Stomach (tissue), 4 donors: ENCODE measurements around the gene C1orf21.

Source experiments
- EP300 ChIP-seq: sonication (generic); formaldehyde crosslinking; IDR thresholded peaks from one replicate; pipeline ENCODE4 v1.6.1; 2017; ENCODE audit warnings: antibody characterized with exemption
- TF ChIP-seq, protein P1 (sequence below), 7 experiments: fragments of 450-650 bp in 4 of 7; fragments of 200-600 bp in 3 of 7; sonication (generic) in 3 of 7; IDR thresholded peaks; one replicate each; pipeline ENCODE4 v1.5.1; 2016 to 2019; ENCODE audit warnings: antibody characterized with exemption in 7 of 7, control low read depth in 2 of 7, mild to moderate bottlenecking in 1 of 7

DNA sequence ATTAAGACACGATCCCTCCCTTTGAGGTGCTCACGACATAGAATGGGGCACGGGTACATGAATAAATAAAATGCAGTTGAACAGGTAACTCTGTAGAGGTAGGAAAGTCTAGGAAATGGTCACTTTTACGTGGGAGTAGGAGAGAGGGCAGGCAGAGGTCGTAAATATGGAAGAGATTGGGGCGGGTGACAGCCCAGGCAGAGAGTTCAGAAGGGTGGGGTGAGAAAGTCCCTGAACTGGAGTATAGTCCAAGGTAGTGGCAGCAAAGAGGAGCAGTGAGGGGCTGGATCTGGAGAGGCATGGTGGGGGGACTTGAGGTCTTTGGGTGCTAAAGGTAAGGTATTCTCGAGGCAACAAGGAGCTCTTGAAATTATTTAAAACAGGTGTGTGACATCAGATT is 147.9 kb downstream of the C1orf21 start:
- TF ChIP-seq EP300, result no peak
- TF ChIP-seq, protein P1, sequence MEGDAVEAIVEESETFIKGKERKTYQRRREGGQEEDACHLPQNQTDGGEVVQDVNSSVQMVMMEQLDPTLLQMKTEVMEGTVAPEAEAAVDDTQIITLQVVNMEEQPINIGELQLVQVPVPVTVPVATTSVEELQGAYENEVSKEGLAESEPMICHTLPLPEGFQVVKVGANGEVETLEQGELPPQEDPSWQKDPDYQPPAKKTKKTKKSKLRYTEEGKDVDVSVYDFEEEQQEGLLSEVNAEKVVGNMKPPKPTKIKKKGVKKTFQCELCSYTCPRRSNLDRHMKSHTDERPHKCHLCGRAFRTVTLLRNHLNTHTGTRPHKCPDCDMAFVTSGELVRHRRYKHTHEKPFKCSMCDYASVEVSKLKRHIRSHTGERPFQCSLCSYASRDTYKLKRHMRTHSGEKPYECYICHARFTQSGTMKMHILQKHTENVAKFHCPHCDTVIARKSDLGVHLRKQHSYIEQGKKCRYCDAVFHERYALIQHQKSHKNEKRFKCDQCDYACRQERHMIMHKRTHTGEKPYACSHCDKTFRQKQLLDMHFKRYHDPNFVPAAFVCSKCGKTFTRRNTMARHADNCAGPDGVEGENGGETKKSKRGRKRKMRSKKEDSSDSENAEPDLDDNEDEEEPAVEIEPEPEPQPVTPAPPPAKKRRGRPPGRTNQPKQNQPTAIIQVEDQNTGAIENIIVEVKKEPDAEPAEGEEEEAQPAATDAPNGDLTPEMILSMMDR (IDR thresholded peaks at IDR 0.05), result no peak
